Skeletal muscle tissue (tissue), 4 donors: ENCODE data around the gene ADK. TPM values are rescaled to one million over a fixed set of nuclear protein-coding genes. Genes with fewer than 3 reads are reported as not detected.
"Not testable (repeated sequence)": the region's sequence is repeated elsewhere in the genome, so short reads cannot be mapped to it uniquely, and the experiment has no call there.

Source experiments
- H3K27ac ChIP-seq: one replicate; pipeline ENCODE4 v1.7.0; 2013; ENCODE audit warnings: mild to moderate bottlenecking, low read depth, low read length, inconsistent platforms
- H3K27me3 ChIP-seq, 3 donors: one replicate each; pipeline ENCODE4 v1.7.0; 2013; ENCODE audit warnings: low read length in 3 of 3; ENCODE audit not compliant: control insufficient read depth in 3 of 3, insufficient read depth in 3 of 3
- H3K36me3 ChIP-seq, 3 donors: one replicate each; pipeline ENCODE4 v1.7.0; 2013; ENCODE audit warnings: low read length in 3 of 3; ENCODE audit not compliant: control insufficient read depth in 3 of 3, insufficient read depth in 3 of 3
- H3K4me1 ChIP-seq, 3 donors: one replicate each; pipeline ENCODE4 v1.7.0; 2013; ENCODE audit warnings: low read length in 3 of 3, mild to moderate bottlenecking in 3 of 3; ENCODE audit not compliant: control insufficient read depth in 3 of 3, insufficient read depth in 3 of 3
- H3K4me3 ChIP-seq, 3 donors: one replicate each; pipeline ENCODE4 v1.7.0; 2013; ENCODE audit warnings: low read length in 3 of 3
- H3K9ac ChIP-seq, 3 donors: one replicate each; pipeline ENCODE4 v1.7.0; 2013; ENCODE audit warnings: low read length in 3 of 3, mild to moderate bottlenecking in 3 of 3, moderate library complexity in 2 of 3, low read depth in 1 of 3
- H3K9me3 ChIP-seq, 3 donors: one replicate each; pipeline ENCODE4 v1.7.0; 2013; ENCODE audit warnings: low read length in 3 of 3; ENCODE audit not compliant: control insufficient read depth in 3 of 3
- total RNA-seq: library from RNA; depleted of rRNA; stranded (reverse); fragments of >200 nt; gene quantifications from one replicate; pipeline ENCODE4 v1.2.3, GENCODE V29; 2014
- donor health status: Osteomylitis.

ADK gene
- total RNA-seq, 1 donor from 2014 or later, result 28.2 TPM

DNA sequence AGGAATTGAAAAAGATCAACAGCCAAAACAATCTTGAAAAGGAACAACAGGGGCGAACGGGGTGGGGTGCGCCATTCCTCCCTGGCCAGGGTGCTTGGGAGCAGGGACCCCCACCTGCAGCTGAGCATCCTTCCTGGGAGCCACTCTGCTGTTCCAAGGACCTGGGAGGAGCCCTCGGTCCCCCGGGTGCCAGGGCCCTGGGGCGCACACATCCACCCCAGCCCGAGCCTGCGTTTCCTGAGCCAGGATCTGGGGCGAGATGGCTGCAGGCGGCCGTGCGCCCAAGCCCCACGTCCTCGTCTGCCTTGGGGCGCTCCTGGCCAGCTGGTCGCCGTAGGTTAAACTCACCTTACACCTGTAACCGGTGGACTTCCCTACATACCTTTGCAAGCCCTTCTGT is 11.0 kb upstream of the ADK start:
- H3K9ac ChIP-seq, result no peak overlapping the region
- H3K36me3 ChIP-seq, result peaks cover 20 to 34% (median 30%) of the 10 kb centered on the region in 3 donors
- H3K4me1 ChIP-seq, result peaks cover 0 to 3% (median 2%) of the 10 kb centered on the region in 3 donors
- H3K27ac ChIP-seq, result no peak overlapping the region
- H3K27me3 ChIP-seq, result no peaks in the 10 kb centered on the region
- H3K9me3 ChIP-seq, result no peaks in the 10 kb centered on the region
- H3K4me3 ChIP-seq, result no peak overlapping the region

DNA sequence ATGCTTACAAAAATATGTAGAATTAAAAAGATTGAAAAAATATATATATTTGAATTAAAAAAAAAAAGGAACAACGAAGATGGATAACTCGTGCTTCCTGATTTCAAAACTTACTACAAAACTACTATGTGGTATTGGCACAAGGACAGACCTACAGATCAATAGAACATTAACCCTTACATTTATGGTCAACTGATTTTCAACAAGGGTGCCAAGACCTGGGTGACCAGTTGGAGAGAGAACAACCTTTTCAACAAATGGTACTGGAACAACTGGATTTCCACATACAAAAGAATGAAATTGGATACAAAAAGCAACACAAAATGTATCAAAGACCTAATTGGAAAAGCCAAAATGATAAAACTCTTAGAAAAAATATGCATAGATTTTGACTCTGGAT is 10.5 kb upstream of the ADK start:
- Histone ChIP-seq H3K27me3 (no peaks in the 10 kb centered on the region), H3K4me3 (no peak overlapping the region), H3K9me3 (no peaks in the 10 kb centered on the region), H3K4me1 (peaks cover 0 to 9% (median 8%) of the 10 kb centered on the region in 3 donors), H3K27ac (no peak overlapping the region), H3K36me3 (peaks cover 20 to 31% (median 28%) of the 10 kb centered on the region in 3 donors), H3K9ac (no peak overlapping the region)

DNA sequence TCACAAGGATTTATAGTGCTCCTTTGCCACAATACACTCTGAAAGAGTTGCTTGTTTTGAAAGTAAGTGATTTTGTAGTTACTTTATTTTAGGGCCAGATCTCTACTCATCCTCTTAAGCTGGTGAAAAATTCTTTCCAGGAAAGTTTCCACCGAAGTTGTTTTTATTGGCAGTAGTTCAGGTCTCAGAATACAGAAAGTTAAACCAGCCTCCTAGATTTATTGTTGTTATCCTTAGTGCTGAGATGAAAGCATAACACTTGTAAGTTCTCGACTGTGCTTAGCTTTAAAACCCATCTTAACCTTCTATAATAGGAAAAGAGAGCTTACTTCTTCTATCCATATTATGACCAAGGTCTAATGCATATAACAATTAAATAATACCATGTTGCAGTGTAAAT is 5.9 kb upstream of the ADK start:
- Histone ChIP-seq H3K36me3 (peaks cover 0 to 1% (median under 1%) of the 10 kb centered on the region in 3 donors), H3K9me3 (no peaks in the 10 kb centered on the region), H3K4me3 (no peak overlapping the region), H3K9ac (no peak overlapping the region), H3K27me3 (no peaks in the 10 kb centered on the region), H3K27ac (no peak overlapping the region), H3K4me1 (peaks cover 6 to 28% (median 21%) of the 10 kb centered on the region in 3 donors)

DNA sequence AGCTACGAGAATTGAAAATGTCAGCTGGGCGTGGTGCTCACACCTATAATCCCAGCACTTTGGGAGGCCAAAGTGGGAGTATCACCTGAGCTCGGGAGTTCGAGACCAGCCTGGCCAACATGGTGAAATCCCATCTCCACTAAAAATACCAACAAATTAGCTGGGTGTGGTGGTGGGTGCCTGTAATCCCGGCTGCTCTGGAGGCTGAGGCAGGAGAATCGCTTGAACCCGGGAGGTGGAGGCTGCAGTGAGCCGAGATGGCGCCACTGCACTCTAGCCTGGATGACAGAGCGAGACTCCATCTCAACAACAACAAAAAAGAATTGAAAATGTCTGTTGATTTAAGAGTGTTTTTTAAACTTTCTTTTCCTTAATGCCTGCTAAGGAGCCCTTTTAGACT is 4.0 kb upstream of the ADK start:
- H3K27me3 ChIP-seq, H3K36me3 ChIP-seq, H3K4me3 ChIP-seq, H3K27ac ChIP-seq, H3K9me3 ChIP-seq, H3K9ac ChIP-seq: not testable (repeated sequence)
- H3K4me1 ChIP-seq, result peaks cover 6 to 39% (median 22%) of the 10 kb centered on the region in 3 donors

DNA sequence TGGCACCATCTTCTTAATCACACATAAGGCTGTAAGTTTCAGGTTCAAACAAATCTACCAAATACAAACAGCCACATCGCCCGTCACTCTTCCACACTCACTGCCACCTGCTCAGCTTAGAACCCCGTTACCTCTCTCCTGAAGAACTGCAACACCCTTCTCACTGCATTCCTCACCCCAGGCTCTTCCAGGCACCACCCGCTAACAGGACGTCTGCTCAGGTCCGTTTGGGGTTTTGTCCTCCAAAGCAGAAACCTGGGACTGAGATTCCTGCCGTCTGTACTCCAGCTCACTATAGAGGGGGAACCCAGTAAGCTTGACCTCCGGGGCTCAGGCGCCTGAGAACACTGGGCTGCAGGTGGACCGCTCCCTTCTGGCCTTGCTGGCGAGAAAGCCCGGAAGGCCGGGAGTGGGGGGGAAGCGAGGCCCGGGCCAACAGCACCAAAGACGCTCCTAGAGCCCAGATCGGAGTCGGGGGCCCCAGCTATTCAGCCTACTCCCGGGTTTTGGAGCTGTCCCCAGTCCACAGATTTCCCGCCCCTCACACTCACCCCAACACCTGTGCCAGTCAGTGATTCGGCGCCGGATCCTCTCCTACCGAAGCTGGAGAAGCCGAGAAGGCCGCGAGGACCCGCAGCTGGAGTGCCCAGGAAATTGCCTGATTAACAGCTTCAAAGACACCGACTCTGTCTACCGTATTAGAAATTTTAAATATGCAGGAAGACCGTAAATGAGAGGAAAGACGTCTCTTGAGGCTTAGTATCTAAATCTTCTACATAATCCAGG is 624 bp upstream of the ADK start, which contains the start of gene AP3M1:
TSS of gene AP3M1 (minus strand) at position 625 of the 786 bp plus-strand sequence. CDS start 12,449 bp downstream, outside the sequence.
- peak within 1 kb of the TSS; percentile 93 to 97 (median 96) for H3K9ac ChIP-seq
- peak within 1 kb of the TSS; percentile 73 to 97 (median 94) for H3K4me3 ChIP-seq
- H3K36me3 ChIP-seq, result no peaks in the 10 kb centered on the region
- no peaks in the 10 kb centered on the region for H3K27me3 ChIP-seq
- H3K27ac ChIP-seq, result peak within 1 kb of the TSS; percentile 87
- peaks cover 6 to 43% (median 35%) of the 10 kb centered on the region in 3 donors for H3K4me1 ChIP-seq
- H3K9me3 ChIP-seq, result no peaks in the 10 kb centered on the region

- H3K9ac ChIP-seq, result peak overlapping the region; percentile 93 to 97 (median 96)
- H3K4me1 ChIP-seq, result peaks cover 11 to 47% (median 32%) of the 10 kb centered on the region in 3 donors
- H3K4me3 ChIP-seq, result peak overlapping the region; percentile 73 to 97 (median 94)
- peak overlapping the region; percentile 87 for H3K27ac ChIP-seq
- no peaks in the 10 kb centered on the region for H3K9me3 ChIP-seq
- H3K27me3 ChIP-seq, result no peaks in the 10 kb centered on the region
- H3K36me3 ChIP-seq, result no peaks in the 10 kb centered on the region
These were observed 1.1 kb downstream of the ADK start for GRCh38 chr10:74151879-74152722.

DNA sequence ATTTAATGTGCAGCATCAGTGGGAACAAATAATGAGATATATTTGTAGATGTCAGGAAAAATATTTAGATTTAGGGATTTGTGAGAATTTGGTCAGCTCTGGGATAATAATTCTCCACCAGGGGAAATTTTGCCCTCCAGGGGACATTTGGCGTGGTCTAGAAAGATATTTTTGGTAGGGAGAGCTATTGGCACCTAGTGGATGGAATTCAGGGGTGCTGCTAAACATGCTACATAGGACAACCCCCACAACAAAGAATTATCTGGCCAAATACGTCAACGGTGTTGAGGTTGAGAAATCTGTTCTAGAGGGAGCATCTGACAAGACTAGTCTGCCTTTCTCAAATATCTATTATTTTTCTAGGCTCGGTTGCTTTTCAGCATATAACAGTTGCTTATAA is 2.1 kb downstream of the ADK start:
- H3K27me3 ChIP-seq, result no peaks in the 10 kb centered on the region
- H3K27ac ChIP-seq, result peak overlapping the region; percentile 48

GRCh38 chr10:74153676-74154075 is 2.7 kb downstream of the ADK start:
- H3K9me3 ChIP-seq, result no peaks in the 10 kb centered on the region
- H3K27ac ChIP-seq, result peak overlapping the region; percentile 48
- peaks cover 9 to 45% (median 32%) of the 10 kb centered on the region in 3 donors for H3K4me1 ChIP-seq
- peak overlapping the region in 1 of 3 donors; percentile 42 for H3K4me3 ChIP-seq
- peak overlapping the region; percentile 4 to 17 (median 4) for H3K9ac ChIP-seq
- no peaks in the 10 kb centered on the region for H3K27me3 ChIP-seq
- no peaks in the 10 kb centered on the region for H3K36me3 ChIP-seq

More for the DNA sequence above, 2.1 kb downstream of the ADK start:
- H3K36me3 ChIP-seq, result no peaks in the 10 kb centered on the region
- peak overlapping the region; percentile 37 to 73 (median 42) for H3K4me3 ChIP-seq
- no peaks in the 10 kb centered on the region for H3K9me3 ChIP-seq
- H3K4me1 ChIP-seq, result peaks cover 12 to 46% (median 32%) of the 10 kb centered on the region in 3 donors
- H3K9ac ChIP-seq, result peak overlapping the region; percentile 4 to 52 (median 17)

DNA sequence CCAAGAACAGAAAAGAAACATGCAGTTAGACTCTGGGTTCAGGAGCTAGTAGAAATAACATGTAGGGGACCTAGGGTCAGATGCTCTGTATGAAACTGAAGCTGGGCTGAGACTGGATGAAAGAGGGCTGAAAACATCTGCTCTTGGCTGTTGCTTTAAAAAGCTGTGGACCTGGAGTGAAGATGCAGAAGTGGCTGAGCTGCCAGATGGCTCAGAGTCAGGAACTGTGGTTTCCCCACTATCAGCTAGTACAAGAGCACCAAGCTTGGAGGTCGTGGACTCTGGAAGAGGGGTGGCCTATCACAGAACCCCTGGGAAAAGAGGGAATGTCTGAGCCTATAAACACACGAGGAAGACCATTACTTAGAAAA is 5.9 kb downstream of the ADK start:
- Histone ChIP-seq H3K27me3 (no peaks in the 10 kb centered on the region), H3K4me3 (no peak overlapping the region), H3K9ac (no peak overlapping the region), H3K27ac (no peak overlapping the region), H3K4me1 (peaks cover 5 to 32% (median 23%) of the 10 kb centered on the region in 3 donors), H3K36me3 (no peaks in the 10 kb centered on the region), H3K9me3 (no peaks in the 10 kb centered on the region)
